ENCODE data around the gene PEX11G.

GRCh38 chr19:7450243-7451223 lies 38.3 kb downstream of the PEX11G start:
- TF ChIP-seq CTCF (IDR thresholded peaks at IDR 0.05) (no peak), POLR2AphosphoS5 (IDR thresholded peaks at IDR 0.05) (no peak)

All from transverse colon (tissue), 4 donors.